Activated CD4-positive, alpha-beta T cell treated with anti-CD3 and anti-CD28 coated beads, Interleukin-2, amount 10 ng/mL, durations not matched to agents 24 days and 14 days (primary cell): ENCODE data around the gene THADA. TPM values are rescaled to one million over a fixed set of nuclear protein-coding genes. Genes with fewer than 3 reads are reported as not detected.

Source experiments
- DNase-seq: peaks from one replicate; pipeline ENCODE4 v3.0.0; 2022
- H3K27ac Mint-ChIP-seq: one replicate; pipeline ENCODE4 v1.8.0; 2022; ENCODE audit warnings: mild to moderate bottlenecking, mixed read lengths
- H3K27me3 Mint-ChIP-seq: one replicate; pipeline ENCODE4 v1.8.0; 2022; ENCODE audit warnings: mixed read lengths
- H3K36me3 Mint-ChIP-seq: one replicate; pipeline ENCODE4 v1.8.0; 2022; ENCODE audit warnings: low read depth, mild to moderate bottlenecking, mixed read lengths
- H3K4me1 Mint-ChIP-seq: one replicate; pipeline ENCODE4 v1.8.0; 2021; ENCODE audit warnings: mixed read lengths
- H3K4me3 Mint-ChIP-seq: one replicate; pipeline ENCODE4 v1.8.0; 2022; ENCODE audit warnings: mild to moderate bottlenecking, moderate library complexity, mixed read lengths
- H3K9me3 Mint-ChIP-seq: one replicate; pipeline ENCODE4 v1.8.0; 2021; ENCODE audit warnings: mixed read lengths
- intact Hi-C: fragments of 100-400 bp; cut with micrococcal nuclease; formaldehyde crosslinking; loops from one replicate; pipeline ENCODE4 v1.15.1; 2023
- total RNA-seq: library from RNA; stranded (reverse); gene quantifications from 2 replicates; pipeline ENCODE4 v1.2.3, GENCODE V29; 2022

The THADA gene
- total RNA-seq, 1 donor from 2014 or later: 55.4 TPM

DNA sequence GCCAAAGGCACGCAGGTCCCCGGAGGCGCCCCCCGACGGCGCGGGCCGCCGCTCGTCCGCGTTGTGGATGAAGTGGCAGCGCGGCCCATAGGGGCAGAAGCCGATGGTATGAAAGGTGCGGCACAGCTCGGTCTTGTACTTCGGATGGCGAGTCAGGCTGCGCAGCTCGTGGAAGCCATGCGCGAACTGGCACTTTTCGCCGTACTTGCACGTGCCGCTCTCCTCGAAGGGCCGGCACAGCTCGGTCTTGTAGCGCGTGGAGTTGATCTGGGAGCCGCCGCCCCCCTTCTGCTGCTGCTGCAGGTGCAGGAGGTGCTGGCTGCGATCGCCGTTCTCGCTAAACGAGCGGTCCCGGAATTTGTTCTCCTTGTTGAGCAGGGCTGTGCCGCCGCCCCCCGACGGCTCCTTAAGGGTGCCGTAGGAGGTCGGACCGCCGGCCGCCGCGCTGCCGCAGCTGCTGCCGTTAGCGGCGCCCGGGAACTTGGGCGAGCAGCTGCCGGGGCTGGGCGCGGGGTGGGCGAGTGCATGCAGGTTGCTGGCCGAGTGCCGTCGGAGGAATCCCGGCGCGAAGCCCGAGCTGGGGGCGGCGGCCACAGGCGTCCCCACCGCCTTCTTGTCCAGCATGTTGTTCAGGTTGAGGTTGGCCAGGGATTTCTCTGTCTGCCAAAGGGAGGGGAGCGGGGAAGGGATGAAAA lies 370.6 kb downstream of the THADA start:
- Mint-ChIP-seq H3K4me3 (peak overlapping the region; percentile 99), H3K9me3 (no peaks in the 10 kb centered on the region), H3K36me3 (peaks cover 48% of the 10 kb centered on the region), H3K27ac (peak overlapping the region; percentile 97), H3K4me1 (peaks cover 48% of the 10 kb centered on the region), H3K27me3 (peaks cover 2% of the 10 kb centered on the region)
- intact Hi-C loops: loop anchor here (5.0 kb wide), 2 partner anchors 332 to 372 kb away; partner anchors contain the start of gene THADA
- peak; percentile 91 for DNase-seq

DNA sequence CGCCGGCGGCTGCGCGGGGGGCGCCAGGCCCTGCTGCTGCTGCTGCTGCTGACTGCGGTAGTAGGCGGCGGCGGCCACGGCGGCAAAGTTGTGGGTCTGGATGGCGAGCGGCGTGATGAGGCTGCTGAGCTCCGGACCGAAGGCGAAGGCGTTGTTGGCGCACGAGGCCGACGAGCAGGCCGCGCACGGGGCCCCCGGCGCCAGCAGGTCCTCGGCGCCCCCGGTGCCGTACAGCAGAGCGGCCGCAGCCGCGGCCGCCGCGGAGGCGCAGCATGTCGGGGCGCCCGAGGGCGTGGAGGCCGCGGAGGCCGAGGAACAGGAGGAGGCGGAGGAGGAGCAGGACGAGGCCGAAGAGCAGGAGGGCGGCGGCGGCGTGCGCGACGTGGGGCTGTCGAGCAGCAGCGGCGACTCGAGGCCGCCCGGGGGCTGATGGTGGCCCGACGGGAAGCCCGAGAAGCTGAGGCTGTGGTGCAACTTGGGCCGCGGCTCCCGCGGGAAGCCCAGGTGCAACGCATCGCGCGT lies 371.2 kb downstream of the THADA start:
- intact Hi-C loops: loop anchor here (5.0 kb wide), 2 partner anchors 333 to 373 kb away; partner anchors contain the start of gene THADA
- H3K9me3 Mint-ChIP-seq: no peaks in the 10 kb centered on the region
- peaks cover 46% of the 10 kb centered on the region for H3K36me3 Mint-ChIP-seq

DNA sequence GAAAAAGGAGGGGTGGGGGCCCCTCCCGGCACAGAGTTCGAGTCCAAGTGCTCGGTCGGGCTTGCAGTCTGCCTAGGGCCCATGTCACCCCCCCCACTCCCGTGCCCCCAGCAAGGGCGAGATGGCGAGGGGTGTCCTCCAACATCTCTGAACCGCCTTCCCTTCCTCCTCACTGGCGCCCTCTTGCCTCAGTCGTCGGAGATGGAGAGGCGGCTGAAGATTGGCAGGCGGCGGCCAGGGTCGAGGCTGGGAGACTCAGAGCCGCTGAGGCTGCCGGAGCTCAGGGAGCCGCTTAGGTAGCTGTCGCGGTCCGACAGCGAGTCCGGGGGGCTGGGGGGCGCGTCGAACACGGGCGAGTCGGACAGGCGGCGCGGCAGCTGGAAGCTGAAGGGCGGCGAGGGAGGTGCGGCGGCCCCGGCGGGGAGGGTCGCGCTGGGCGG lies 371.7 kb downstream of the THADA start:
- H3K4me1 Mint-ChIP-seq: peaks cover 52% of the 10 kb centered on the region
- no peaks in the 10 kb centered on the region for H3K9me3 Mint-ChIP-seq
- peak overlapping the region; percentile 99 for H3K4me3 Mint-ChIP-seq
- peak overlapping the region; percentile 100 for H3K27ac Mint-ChIP-seq
- peak; percentile 93 for DNase-seq
- H3K36me3 Mint-ChIP-seq: peaks cover 45% of the 10 kb centered on the region
- intact Hi-C loops: no loop called here
- H3K27me3 Mint-ChIP-seq: peaks cover 2% of the 10 kb centered on the region

More for the DNA sequence above, 371.2 kb downstream of the THADA start:
- Mint-ChIP-seq H3K4me3 (peak overlapping the region; percentile 99), H3K27me3 (peaks cover 2% of the 10 kb centered on the region), H3K27ac (peak overlapping the region; percentile 100), H3K4me1 (peaks cover 53% of the 10 kb centered on the region)
- peak; percentile 86 for DNase-seq

DNA sequence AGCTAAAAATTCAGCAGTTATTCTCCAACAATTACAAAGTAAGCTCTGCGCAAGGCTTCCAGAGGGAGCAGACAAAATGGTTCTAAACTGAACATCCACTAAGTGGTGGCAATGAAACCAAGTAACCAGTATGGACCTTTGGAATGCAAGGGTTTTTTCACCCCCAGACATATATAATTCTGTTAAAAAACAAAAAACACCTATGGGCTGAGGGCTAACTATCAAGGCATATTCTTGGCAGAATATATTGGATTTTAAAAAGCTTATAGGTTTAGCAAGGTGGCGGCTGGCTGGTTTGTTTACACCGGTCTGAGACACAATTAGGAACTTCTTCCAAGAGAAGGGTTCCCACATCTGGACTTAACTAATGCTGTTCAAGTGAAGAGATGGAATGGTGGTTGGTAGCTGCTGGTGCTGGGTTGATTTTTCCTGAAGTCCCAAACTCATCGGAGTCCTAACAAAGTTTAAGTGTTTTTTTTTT lies 372.3 kb downstream of the THADA start:
- Mint-ChIP-seq H3K27ac (peak overlapping the region; percentile 100), H3K9me3 (no peaks in the 10 kb centered on the region), H3K4me3 (peak overlapping the region; percentile 99), H3K4me1 (peaks cover 51% of the 10 kb centered on the region), H3K27me3 (peaks cover 2% of the 10 kb centered on the region), H3K36me3 (peaks cover 45% of the 10 kb centered on the region)
- DNase-seq: peak; percentile 72
- intact Hi-C loops: no loop called here

DNA sequence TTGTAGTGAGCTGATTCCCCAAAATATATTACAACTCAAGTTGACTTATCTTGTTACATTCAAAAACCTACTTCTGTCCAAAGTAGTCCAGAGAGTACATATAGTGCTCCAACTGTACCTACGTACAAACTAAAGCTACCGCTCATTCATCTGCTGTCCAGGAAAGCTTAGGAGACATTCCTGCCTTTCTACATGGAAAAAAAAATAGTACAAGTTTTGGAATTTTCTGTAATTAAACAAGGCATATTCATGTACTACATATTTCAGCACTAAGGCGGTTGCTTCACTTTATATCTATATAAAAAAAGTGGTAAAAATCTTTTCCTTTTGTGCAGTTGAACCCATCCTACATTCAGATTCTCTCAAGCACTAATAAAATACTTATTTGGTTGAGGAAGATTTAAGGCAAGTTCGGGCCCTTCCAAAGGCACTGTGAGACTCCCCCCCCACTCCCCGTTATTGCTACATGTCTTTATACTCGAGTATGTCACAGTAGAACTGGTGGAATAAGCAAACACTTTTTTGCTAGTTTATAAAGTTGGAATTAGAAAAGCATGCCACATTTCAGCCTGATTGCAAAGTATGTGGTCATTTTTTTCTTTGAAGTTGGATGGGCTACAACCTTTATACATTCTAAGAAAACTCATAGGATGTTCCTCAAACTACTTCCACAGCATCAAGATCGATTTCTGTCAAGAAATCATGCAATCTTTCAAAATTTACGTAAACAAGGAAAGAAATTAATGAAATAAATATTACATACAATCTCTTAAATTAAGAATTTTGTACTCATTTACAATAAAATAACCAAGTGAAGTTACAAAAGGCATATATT lies 373.1 kb downstream of the THADA start:
- peak overlapping the region; percentile 84 for H3K4me3 Mint-ChIP-seq
- intact Hi-C loops: loop anchor here (1.0 kb wide), 1 partner anchor 91 kb away; no protein-coding TSS in a partner anchor
- peak overlapping the region; percentile 96 for H3K27ac Mint-ChIP-seq
- H3K9me3 Mint-ChIP-seq: no peaks in the 10 kb centered on the region
- peaks cover 46% of the 10 kb centered on the region for H3K4me1 Mint-ChIP-seq
- peaks cover 2% of the 10 kb centered on the region for H3K27me3 Mint-ChIP-seq
- peaks cover 45% of the 10 kb centered on the region for H3K36me3 Mint-ChIP-seq
- DNase-seq: no peak

DNA sequence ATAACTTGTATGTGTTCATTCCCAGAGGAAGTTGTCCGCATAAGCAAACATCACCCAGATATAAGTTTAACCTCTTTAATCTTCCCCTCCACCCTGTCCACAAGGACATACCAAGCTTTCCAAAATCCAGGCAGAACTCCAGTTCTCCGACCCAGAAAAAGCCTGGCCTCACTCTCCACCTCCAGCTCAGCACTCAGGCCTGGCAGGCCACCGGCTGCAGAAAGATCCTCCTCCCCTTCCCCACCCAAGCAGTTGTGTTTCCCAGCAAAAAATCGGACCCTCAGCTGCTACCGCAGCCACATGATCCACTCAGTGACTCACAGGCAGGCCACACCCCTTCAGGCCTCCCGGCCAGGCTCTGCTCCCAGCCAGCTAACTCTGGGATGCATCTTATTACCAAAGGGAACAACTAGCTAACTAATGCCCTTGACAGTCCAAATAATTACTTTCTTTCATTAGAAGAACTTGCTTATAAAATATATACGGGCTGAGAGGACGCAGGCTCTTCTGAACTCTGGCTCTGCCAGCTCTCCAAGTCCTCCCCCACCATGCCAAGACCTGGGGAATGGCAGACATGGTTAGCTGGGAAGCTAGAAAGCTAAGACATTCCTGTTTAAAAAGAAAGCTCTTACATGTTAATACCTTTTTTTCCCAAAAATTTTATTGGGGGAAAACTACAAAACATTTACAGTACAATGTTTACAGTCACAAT lies 373.9 kb downstream of the THADA start:
- peaks cover 48% of the 10 kb centered on the region for H3K4me1 Mint-ChIP-seq
- H3K36me3 Mint-ChIP-seq: peaks cover 45% of the 10 kb centered on the region
- no peaks in the 10 kb centered on the region for H3K9me3 Mint-ChIP-seq
- H3K4me3 Mint-ChIP-seq: peak overlapping the region; percentile 84
- peak; percentile 89 for DNase-seq
- intact Hi-C loops: loop anchor here (1.0 kb wide), 1 partner anchor 91 kb away; no protein-coding TSS in a partner anchor
- H3K27me3 Mint-ChIP-seq: peaks cover 2% of the 10 kb centered on the region
- peak overlapping the region; percentile 96 for H3K27ac Mint-ChIP-seq

DNA sequence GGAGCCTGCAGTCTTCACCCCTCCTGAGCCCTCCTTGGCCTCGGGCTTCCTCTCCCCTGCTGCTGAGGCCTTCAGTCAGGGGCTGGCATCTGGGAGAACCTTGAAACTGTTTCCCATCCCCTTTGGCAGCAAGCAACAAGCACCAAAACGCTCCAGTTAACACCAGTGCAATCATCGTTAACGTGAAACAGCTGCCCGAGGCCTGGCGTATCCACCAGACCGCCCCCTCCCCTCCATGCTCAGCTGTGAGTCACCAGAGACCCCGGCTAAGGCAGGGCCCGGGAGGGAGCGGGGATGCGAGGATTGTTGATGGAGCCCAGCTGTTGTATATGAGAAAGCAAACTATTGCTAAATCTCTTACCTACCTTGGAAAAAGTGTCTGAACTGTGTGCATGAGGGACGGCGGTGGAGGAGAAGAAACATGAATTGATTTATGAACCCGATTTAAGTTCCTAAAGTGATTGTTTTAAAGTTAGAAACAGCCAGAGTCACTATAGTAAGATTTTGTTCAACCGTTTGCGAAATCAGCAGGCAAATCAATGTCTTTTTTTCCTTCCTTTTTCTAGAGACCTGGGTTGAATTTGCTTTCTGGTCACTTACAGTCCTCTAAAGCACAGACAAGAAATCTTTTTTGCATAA lies 374.6 kb downstream of the THADA start:
- Mint-ChIP-seq H3K27me3 (peaks cover 2% of the 10 kb centered on the region), H3K36me3 (peaks cover 45% of the 10 kb centered on the region), H3K27ac (peak overlapping the region; percentile 96), H3K4me3 (peak overlapping the region; percentile 84), H3K9me3 (no peaks in the 10 kb centered on the region), H3K4me1 (peaks cover 48% of the 10 kb centered on the region)
- intact Hi-C loops: no loop called here
- DNase-seq: peak; percentile 79

DNA sequence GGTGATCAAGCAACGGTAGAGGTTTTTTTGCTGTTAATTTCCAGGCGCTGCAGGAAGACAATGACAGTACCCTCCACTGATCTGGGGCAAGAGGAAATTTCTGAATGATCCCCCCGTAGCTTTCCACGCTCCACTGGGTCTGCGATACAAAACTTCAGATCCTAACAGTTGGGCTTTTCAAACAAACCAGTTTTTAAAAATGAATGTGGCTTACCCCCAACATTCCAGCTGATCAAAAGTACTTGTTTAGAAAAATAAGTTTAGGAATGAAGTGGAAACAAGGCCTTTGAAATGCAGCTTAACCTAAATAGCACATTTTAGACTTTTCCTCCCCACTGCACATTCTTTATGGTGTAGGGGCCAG lies 375.1 kb downstream of the THADA start:
- peak overlapping the region; percentile 96 for H3K27ac Mint-ChIP-seq
- H3K4me1 Mint-ChIP-seq: peaks cover 48% of the 10 kb centered on the region
- peak overlapping the region; percentile 84 for H3K4me3 Mint-ChIP-seq
- peaks cover 42% of the 10 kb centered on the region for H3K36me3 Mint-ChIP-seq
- H3K27me3 Mint-ChIP-seq: peaks cover 2% of the 10 kb centered on the region
- intact Hi-C loops: loop anchor here (1.0 kb wide), 3 partner anchors 25 to 62 kb away; no protein-coding TSS in a partner anchor
- H3K9me3 Mint-ChIP-seq: no peaks in the 10 kb centered on the region
- DNase-seq: no peak

DNA sequence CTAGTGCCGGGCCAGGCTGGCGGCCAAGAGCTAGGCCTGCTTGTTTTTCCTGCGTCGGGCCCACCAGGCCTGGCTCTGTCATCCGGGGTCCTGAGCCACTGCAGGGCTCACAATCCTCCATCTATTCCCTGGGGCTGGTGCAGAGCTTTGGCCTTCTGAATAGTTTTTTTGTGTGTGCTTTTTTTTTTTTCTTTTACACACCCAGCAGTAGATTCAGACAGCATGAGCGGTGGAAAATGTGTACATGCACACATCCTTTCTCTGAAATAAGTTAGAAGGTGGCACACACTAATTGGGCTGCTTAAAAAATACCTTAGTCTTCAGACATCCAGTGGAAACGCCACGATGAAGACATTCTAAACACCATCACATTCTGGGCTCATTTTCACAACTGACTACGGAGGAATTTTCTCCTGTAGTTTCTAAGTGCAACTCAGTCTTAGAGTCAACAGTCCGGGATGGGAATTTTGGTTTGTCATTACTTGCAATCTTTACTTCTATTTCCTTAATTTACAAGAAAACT lies 375.5 kb downstream of the THADA start:
- H3K27me3 Mint-ChIP-seq: peaks cover 2% of the 10 kb centered on the region

DNA sequence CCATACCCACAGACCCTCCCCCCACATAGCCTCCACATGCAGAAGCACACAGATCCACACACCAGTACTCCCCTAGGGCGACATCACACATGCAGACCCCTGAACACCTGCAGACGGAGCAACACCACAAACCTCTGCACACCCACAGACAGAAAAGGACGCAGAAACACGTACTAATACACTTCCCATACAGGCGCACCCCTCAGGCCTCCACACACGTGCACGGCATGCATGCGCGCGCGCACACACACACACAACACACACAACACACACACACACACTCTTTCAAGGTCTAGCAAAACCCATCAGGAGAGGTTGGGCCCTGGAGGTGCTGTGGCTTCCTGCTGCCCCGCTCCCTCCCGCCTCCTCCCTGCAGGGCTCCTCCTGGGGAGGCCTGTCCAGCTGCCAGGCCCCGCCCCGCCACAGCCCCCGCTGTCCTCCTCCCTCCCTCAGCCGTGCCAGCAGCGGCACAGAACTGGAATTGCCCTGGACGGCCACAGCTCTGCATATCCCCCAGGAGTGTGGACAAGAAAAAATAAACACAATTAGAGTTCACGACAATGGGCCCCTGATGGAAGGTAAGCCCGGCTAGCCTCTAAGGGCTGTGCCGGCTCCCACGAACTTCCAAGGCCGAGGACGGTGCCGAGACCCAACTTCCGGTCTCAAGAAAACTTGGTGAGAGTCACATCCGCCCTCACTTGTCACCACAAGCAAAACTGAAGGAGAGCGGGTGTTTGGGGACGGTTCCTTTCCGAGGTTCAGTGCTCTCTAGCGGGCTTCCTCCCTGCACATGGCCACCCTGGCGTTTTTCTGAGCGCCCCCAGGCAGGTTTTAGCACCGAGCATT lies 376.2 kb downstream of the THADA start:
- Mint-ChIP-seq H3K4me1 (peaks cover 48% of the 10 kb centered on the region), H3K4me3 (peak overlapping the region; percentile 84), H3K27me3 (peaks cover 2% of the 10 kb centered on the region), H3K9me3 (no peaks in the 10 kb centered on the region), H3K27ac (peak overlapping the region; percentile 96), H3K36me3 (peaks cover 35% of the 10 kb centered on the region)
- peak; percentile 95 for DNase-seq
- intact Hi-C loops: loop anchor here (1.0 kb wide), 5 partner anchors 24 to 207 kb away; no protein-coding TSS in a partner anchor

More for the DNA sequence above, 375.5 kb downstream of the THADA start:
- Mint-ChIP-seq H3K36me3 (peaks cover 40% of the 10 kb centered on the region), H3K4me1 (peaks cover 48% of the 10 kb centered on the region), H3K9me3 (no peaks in the 10 kb centered on the region), H3K27ac (peak overlapping the region; percentile 96), H3K4me3 (peak overlapping the region; percentile 84)
- no peak for DNase-seq
- intact Hi-C loops: loop anchor here (1.0 kb wide), 3 partner anchors 25 to 62 kb away; no protein-coding TSS in a partner anchor

DNA sequence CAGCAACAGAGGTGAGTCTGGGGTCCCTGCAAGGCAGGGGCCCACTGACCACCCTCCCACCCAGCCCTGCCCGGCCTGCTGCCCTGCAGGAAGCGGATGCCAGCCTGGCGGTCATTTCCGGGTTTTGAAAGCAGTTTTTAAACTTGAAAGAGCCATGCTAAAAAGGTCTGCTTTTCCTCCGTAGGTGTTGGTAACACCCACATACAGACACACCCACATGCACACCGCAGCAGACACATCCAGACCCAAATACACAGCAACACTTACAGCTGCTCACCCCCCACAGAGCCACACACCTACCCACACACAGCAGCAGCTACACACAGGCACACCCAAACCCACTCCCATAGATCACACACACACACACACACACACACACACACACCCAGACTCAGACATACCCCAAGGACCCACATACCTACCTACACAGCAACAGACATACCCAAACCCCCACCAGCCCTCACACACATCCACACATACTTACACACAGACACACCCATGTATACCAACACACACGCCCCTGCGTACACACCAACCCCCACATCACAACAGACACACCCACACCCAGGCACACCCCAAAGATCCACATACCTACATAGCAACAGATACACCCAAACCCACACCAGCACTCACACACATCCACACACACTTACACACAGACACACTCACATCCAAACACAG lies 377.0 kb downstream of the THADA start:
- peak; percentile 93 for DNase-seq
- Mint-ChIP-seq H3K4me3 (peak overlapping the region; percentile 84), H3K9me3 (no peaks in the 10 kb centered on the region), H3K4me1 (peaks cover 45% of the 10 kb centered on the region), H3K36me3 (peaks cover 28% of the 10 kb centered on the region), H3K27me3 (no peaks in the 10 kb centered on the region), H3K27ac (peak overlapping the region; percentile 96)
- intact Hi-C loops: loop anchor here (1.0 kb wide), 2 partner anchors 82 to 207 kb away; no protein-coding TSS in a partner anchor
